Measurements from ENCODE around the gene DNAAF8. TPM values are rescaled to one million over a fixed set of nuclear protein-coding genes. Genes with fewer than 3 reads are reported as not detected.

Gene DNAAF8
- polyA plus RNA-seq, 1 of the 3 experiments (the other 2 are of a cell fraction) = 3.1 TPM

DNA sequence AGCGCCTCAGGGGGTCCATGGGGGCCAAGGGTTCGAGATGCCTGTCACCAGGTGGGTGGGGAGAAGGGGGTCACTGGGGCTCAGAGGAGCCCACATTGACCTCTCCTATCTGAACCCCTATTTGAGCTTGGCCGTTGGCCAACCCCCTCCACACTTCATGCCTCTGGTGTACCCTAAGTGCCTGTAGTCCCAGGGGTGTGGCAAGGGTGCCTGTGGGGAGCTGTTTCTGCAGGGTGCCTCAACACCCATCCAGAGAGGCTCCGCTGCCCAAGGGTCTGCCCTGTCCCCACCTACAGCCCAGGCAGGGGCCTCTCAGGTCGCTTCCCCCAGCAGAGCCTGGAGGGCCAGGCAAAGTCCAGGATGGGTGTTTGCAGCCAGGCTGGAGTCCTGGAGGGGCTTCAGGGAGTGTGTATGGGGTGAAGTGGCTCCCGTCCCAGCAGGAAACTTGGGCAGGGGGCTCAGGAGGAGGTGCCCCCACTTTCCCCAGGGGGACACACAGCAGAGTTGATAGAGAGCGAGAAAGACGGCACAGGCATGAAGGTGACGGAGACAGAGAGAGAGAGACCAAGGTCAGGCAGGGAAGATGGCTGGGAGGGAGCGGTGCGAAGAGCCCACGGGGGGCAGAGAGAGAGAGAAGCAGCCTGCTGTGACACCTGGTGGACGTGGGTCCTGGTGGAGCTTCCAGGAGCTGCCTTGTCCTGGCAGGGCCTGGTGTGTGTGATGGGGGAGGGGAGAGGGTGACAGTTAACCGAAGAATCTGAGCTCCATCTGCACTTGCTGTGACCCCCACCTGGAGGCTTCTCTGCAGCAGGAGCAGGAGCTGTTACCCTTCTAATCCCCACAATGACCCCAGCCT is 53.5 kb downstream of the DNAAF8 start, which contains the start of gene SEPTIN12:
Gene SEPTIN12, minus strand, starts transcription at position 719 of the 856 bp plus-strand sequence. Its CDS starts 700 bp downstream, at position 19.
- Histone ChIP-seq H3K9me3 (no peaks in the 10 kb centered on the region), H3K36me3 (replicated peaks in 1 of 2; ENCODE audit: control insufficient read depth in 1 of 2, insufficient read depth in 2 of 2, low read length in 1 of 2) (no peaks in the 10 kb centered on the region), H3K9me2 (no peaks in the 10 kb centered on the region), H3K9ac (no peak within 1 kb of the TSS), H3K4me2 (no peak within 1 kb of the TSS), H3K4me1 (ENCODE audit: control insufficient read depth in 1 of 2, insufficient read depth in 2 of 2, low read depth in 1 of 2, low read length in 1 of 2) (peaks cover 0 to 11% of the 10 kb centered on the region in 2 experiments; a peak in 1 of 4 replicates), H3K79me2 (ENCODE audit: insufficient read depth) (no peaks in the 10 kb centered on the region), H4K20me1 (ENCODE audit: insufficient read depth) (no peaks in the 10 kb centered on the region), H2AFZ (ENCODE audit: low read depth) (no peak within 1 kb of the TSS), H3F3A (replicated peaks; ENCODE audit: insufficient read depth) (no peaks in the 10 kb centered on the region), H3K4me3 (ENCODE audit: low read depth in 2 of 2, low read length in 1 of 2) (no peak within 1 kb of the TSS), H3K27ac (ENCODE audit: low read depth in 2 of 2, low read length in 1 of 2) (no peak within 1 kb of the TSS; a peak in 1 of 4 replicates), H3K27me3 (ENCODE audit: insufficient read depth) (no peaks in the 10 kb centered on the region)
- DNase-seq = peak; percentile 61
- ChIA-PET CTCF (interaction anchor here (0.7 to 1.4 kb wide), 4 partner anchors 14 to 56 kb away, joined by 3 to 4 read pairs (median 3); no protein-coding TSS in a partner anchor), POLR2A (interaction anchor here (0.9 kb wide), 1 partner anchor 16 kb away, joined by 4 read pairs; no protein-coding TSS in a partner anchor)
- 76% methylated on average over 12 of the region's 14 CpGs for WGBS (ENCODE audit: low lambda C conversion rate)
- TF ChIP-seq RFX5 (IDR thresholded peaks at IDR 0.05; ENCODE audit: low read length) = no peak
- TF ChIP-seq RAD21 (IDR thresholded peaks at IDR 0.05; ENCODE audit: low read length) = peak; percentile 52

DNA sequence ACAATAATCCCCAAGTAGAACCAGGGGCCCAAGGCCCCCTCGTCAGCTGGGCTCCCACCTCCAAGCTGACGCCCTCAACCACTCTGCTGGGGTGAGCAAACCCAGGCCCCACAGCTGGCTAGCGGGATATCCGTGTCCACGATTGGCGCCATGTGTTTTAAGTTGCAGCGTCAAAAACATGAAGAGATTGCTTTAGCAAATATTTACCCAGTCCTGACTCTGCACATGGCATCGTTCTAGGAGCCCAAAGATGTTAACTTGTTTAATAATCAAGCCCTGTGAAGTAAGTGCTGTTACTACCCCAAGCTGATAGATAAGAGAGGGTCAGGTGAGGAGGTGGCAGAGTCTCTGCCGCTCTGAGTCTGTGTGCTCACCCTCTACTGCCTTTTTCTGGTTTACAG is 54.2 kb downstream of the DNAAF8 start:
- Histone ChIP-seq H4K20me1 (ENCODE audit: insufficient read depth) (no peaks in the 10 kb centered on the region), H3K4me3 (ENCODE audit: low read depth in 2 of 2, low read length in 1 of 2) (no peak overlapping the region), H3K36me3 (replicated peaks in 1 of 2; ENCODE audit: control insufficient read depth in 1 of 2, insufficient read depth in 2 of 2, low read length in 1 of 2) (no peaks in the 10 kb centered on the region), H3K79me2 (ENCODE audit: insufficient read depth) (no peaks in the 10 kb centered on the region), H3F3A (replicated peaks; ENCODE audit: insufficient read depth) (no peaks in the 10 kb centered on the region), H3K27ac (ENCODE audit: low read depth in 2 of 2, low read length in 1 of 2) (no peak overlapping the region; a peak in 1 of 4 replicates), H3K9ac (no peak overlapping the region), H3K4me1 (ENCODE audit: control insufficient read depth in 1 of 2, insufficient read depth in 2 of 2, low read depth in 1 of 2, low read length in 1 of 2) (peaks cover 0 to 11% of the 10 kb centered on the region in 2 experiments; a peak in 1 of 4 replicates), H2AFZ (ENCODE audit: low read depth) (no peak overlapping the region), H3K4me2 (no peak overlapping the region), H3K27me3 (ENCODE audit: insufficient read depth) (no peaks in the 10 kb centered on the region), H3K9me2 (no peaks in the 10 kb centered on the region), H3K9me3 (no peaks in the 10 kb centered on the region)
- 75% methylated on average over 9 of the region's 9 CpGs for WGBS (ENCODE audit: low lambda C conversion rate)
- TF ChIP-seq, protein P1, sequence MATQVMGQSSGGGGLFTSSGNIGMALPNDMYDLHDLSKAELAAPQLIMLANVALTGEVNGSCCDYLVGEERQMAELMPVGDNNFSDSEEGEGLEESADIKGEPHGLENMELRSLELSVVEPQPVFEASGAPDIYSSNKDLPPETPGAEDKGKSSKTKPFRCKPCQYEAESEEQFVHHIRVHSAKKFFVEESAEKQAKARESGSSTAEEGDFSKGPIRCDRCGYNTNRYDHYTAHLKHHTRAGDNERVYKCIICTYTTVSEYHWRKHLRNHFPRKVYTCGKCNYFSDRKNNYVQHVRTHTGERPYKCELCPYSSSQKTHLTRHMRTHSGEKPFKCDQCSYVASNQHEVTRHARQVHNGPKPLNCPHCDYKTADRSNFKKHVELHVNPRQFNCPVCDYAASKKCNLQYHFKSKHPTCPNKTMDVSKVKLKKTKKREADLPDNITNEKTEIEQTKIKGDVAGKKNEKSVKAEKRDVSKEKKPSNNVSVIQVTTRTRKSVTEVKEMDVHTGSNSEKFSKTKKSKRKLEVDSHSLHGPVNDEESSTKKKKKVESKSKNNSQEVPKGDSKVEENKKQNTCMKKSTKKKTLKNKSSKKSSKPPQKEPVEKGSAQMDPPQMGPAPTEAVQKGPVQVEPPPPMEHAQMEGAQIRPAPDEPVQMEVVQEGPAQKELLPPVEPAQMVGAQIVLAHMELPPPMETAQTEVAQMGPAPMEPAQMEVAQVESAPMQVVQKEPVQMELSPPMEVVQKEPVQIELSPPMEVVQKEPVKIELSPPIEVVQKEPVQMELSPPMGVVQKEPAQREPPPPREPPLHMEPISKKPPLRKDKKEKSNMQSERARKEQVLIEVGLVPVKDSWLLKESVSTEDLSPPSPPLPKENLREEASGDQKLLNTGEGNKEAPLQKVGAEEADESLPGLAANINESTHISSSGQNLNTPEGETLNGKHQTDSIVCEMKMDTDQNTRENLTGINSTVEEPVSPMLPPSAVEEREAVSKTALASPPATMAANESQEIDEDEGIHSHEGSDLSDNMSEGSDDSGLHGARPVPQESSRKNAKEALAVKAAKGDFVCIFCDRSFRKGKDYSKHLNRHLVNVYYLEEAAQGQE (IDR thresholded peaks at IDR 0.05; ENCODE audit: low read depth, low read length) = no peak
- TF ChIP-seq, protein P2, sequence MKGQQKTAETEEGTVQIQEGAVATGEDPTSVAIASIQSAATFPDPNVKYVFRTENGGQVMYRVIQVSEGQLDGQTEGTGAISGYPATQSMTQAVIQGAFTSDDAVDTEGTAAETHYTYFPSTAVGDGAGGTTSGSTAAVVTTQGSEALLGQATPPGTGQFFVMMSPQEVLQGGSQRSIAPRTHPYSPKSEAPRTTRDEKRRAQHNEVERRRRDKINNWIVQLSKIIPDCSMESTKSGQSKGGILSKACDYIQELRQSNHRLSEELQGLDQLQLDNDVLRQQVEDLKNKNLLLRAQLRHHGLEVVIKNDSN (IDR thresholded peaks at IDR 0.05; ENCODE audit: borderline replicate concordance, low read depth) = no peak
- TF ChIP-seq TAF1 (IDR thresholded peaks at IDR 0.05; ENCODE audit: borderline replicate concordance, low read depth, low read length) (no peak), GABPA (IDR thresholded peaks at IDR 0.05; ENCODE audit: low read depth) (no peak), RCOR1 (IDR thresholded peaks at IDR 0.05; ENCODE audit: low read length) (no peak), EP300 (IDR thresholded peaks at IDR 0.05; ENCODE audit: borderline replicate concordance in 1 of 2, low read depth in 1 of 2, low read length in 1 of 2) (no peak), JUND (IDR thresholded peaks at IDR 0.05) (no peak), TEAD4 (IDR thresholded peaks at IDR 0.05; ENCODE audit: borderline replicate concordance, insufficient read depth) (no peak), RXRA (IDR thresholded peaks at IDR 0.05; ENCODE audit: borderline replicate concordance, low read depth) (no peak), POLR2AphosphoS5 (IDR thresholded peaks at IDR 0.05; ENCODE audit: low read depth, low read length) (no peak), CHD2 (IDR thresholded peaks at IDR 0.05; ENCODE audit: low read length, partially characterized antibody) (no peak), EZH2phosphoT487 (IDR thresholded peaks at IDR 0.05; ENCODE audit: borderline replicate concordance, low read depth) (no peak), TCF12 (IDR thresholded peaks at IDR 0.05) (no peak), MEF2A (IDR thresholded peaks at IDR 0.05; ENCODE audit: borderline replicate concordance, low read depth) (no peak), SMC3 (IDR thresholded peaks at IDR 0.05; ENCODE audit: low read depth, low read length) (no peak)
- TF ChIP-seq, protein P3, sequence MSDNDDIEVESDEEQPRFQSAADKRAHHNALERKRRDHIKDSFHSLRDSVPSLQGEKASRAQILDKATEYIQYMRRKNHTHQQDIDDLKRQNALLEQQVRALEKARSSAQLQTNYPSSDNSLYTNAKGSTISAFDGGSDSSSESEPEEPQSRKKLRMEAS (IDR thresholded peaks at IDR 0.05; ENCODE audit: low read depth) = no peak
- TF ChIP-seq, protein P4, sequence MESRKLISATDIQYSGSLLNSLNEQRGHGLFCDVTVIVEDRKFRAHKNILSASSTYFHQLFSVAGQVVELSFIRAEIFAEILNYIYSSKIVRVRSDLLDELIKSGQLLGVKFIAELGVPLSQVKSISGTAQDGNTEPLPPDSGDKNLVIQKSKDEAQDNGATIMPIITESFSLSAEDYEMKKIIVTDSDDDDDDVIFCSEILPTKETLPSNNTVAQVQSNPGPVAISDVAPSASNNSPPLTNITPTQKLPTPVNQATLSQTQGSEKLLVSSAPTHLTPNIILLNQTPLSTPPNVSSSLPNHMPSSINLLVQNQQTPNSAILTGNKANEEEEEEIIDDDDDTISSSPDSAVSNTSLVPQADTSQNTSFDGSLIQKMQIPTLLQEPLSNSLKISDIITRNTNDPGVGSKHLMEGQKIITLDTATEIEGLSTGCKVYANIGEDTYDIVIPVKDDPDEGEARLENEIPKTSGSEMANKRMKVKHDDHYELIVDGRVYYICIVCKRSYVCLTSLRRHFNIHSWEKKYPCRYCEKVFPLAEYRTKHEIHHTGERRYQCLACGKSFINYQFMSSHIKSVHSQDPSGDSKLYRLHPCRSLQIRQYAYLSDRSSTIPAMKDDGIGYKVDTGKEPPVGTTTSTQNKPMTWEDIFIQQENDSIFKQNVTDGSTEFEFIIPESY (IDR thresholded peaks at IDR 0.05; ENCODE audit: borderline replicate concordance, low read depth) = no peak
- ChIA-PET CTCF (interaction anchor here (0.7 to 1.4 kb wide), 5 partner anchors 13 to 57 kb away, joined by 3 to 4 read pairs (median 3); no protein-coding TSS in a partner anchor), POLR2A (interaction anchor here (0.9 kb wide), 1 partner anchor 15 kb away, joined by 4 read pairs; no protein-coding TSS in a partner anchor)
- peak; percentile 54 for DNase-seq

All from SK-N-SH (cell line).